Heart right ventricle (tissue), 16 donors: Measurements from ENCODE around the gene CGREF1. TPM values are rescaled to one million over a fixed set of nuclear protein-coding genes. Genes with fewer than 3 reads are reported as not detected.

ENCODE experiments used
- ATAC-seq, 8 donors: fragments of 200-7000 bp; cut with Tn5 transposase; one replicate each; pipeline ENCODE4 v1.9.1; 2020; ENCODE audit warnings: mild to moderate bottlenecking in 8 of 8, moderate library complexity in 8 of 8, moderate number of reproducible peaks in 1 of 8
- DNase-seq, 2 donors: peaks; one replicate each; pipeline ENCODE4 v3.0.0-alpha.2; 2020
- H3K27ac ChIP-seq, 10 donors: fragments of 200-600 bp; sonication (generic) in 2 of 10; one replicate each; pipeline versions ENCODE4 v1.5.0 to v1.8.0; 2020 to 2022; ENCODE audit warnings: mild to moderate bottlenecking in 3 of 10
- H3K27me3 ChIP-seq, 7 donors: fragments of 200-600 bp; one replicate each; pipeline ENCODE4 v1.8.0; 2021 to 2022; ENCODE audit warnings: mild to moderate bottlenecking in 2 of 7
- H3K36me3 ChIP-seq, 9 donors: fragments of 200-600 bp; sonication (generic) in 1 of 9; one replicate each; pipeline versions ENCODE4 v1.5.0 to v1.8.0; 2020 to 2022; ENCODE audit warnings: mild to moderate bottlenecking in 2 of 9
- H3K4me1 ChIP-seq, 9 donors: fragments of 200-600 bp; sonication (generic) in 1 of 9; one replicate each; pipeline versions ENCODE4 v1.5.0 to v1.8.0; 2020 to 2022; ENCODE audit warnings: mild to moderate bottlenecking in 4 of 9
- H3K4me3 ChIP-seq, 10 donors: fragments of 200-600 bp; sonication (generic) in 2 of 10; one replicate each; pipeline versions ENCODE4 v1.5.0 to v1.8.0; 2020 to 2022; ENCODE audit warnings: mild to moderate bottlenecking in 7 of 10, moderate library complexity in 2 of 10
- H3K9me3 ChIP-seq, 11 donors: fragments of 200-600 bp in 10 of 11; sonication (generic) in 2 of 11; one replicate each; pipeline versions ENCODE4 v1.5.0 to v1.8.0; 2013 to 2022; ENCODE audit warnings: mild to moderate bottlenecking in 2 of 11, control low read depth in 1 of 11, moderate library complexity in 1 of 11
- CTCF ChIP-seq, 9 donors: fragments of 200-600 bp; sonication (generic) in 2 of 9; IDR thresholded peaks; one replicate each; pipeline versions ENCODE4 v1.5.0 to v1.8.0; 2021 to 2022; ENCODE audit warnings: antibody characterized with exemption in 9 of 9, mild to moderate bottlenecking in 5 of 9, moderate library complexity in 1 of 9
- WGBS, 2 donors: extraction: QIAGEN DNeasy Blood & Tissue Kit; methylation state at CpG; one replicate each; pipeline ENCODE4 v1.1.7; 2013; ENCODE audit warnings: inconsistent platforms in 1 of 2; 5-methylcytosine and 5-hydroxymethylcytosine counted together
- intact Hi-C, 10 donors: fragments of 100-400 bp; cut with DNase I; formaldehyde crosslinking; loops; one replicate each; pipeline versions ENCODE4 v1.11.1 to v1.14.2; 2022
- polyA plus RNA-seq, 2 donors: library from polyadenylated mRNA; stranded (reverse); fragments of 200-250 nt; gene quantifications; one replicate each; pipeline ENCODE4 v1.2.3, GENCODE V29; 2013
- total RNA-seq, 10 donors: library from RNA; stranded (reverse); fragmentation: NEBNext Ultra II Directional in 3 of 10; extraction: Animal tissue kit (Norgen Biotek cat#: 25700) in 3 of 10; gene quantifications; one replicate each; pipeline versions ENCODE4 v1.2.1 to v1.2.4, GENCODE V29; 2021 to 2023
- donor health status: Arrhythmogenic right ventricular cardiomyopathy.
- donor health status: ischemic (EF 13 %, LVEDD 7.1; RV severe dilation, severe dysfunction).
- donor health status: healthy with polysubstance abuse.
- donor health status: DM: no; HTN: yes; CAD: no.
- donor health status: DM: no; HTN: no; CAD: no.
- donor health status: ischemic (EF 25% LVEDD 6.9; RV normal size, moderate dysfunction).
- donor health status: ischemic (EF 25% LVEDD 5.7; RV mildly dilated, moderate dysfunction).
- donor health status: healthy.
- donor health status: DM: yes; HTN: yes; CAD: no.
- donor health status: Ischemic cardiomyopathy.
- donor health status: ischemic (EF 35%, LVEDD 5.7; RV mildly dilated, moderate dysfunction).
- donor health status: nonischemic (EF 11% LVEDD 7.7; RV severe dilation, severe dysfunction).
- donor health status: DM: yes; HTN: yes; CAD: no.
- donor health status: PGD.
- donor health status: ischemic (EF 29% LVEDD 5.4; RV normal size, mild dysfunction).
- donor health status: nonischemic (EF 23%, LVEDD 6.1; RV moderate dilation, normal function).

The CGREF1 gene
- total and polyA plus RNA-seq, 12 donors, result 0.21 to 1.2 (median 0.68) TPM

GRCh38 chr2:27133195-27133875 is 14.4 kb upstream of the CGREF1 start:
- Histone ChIP-seq H3K4me3 (peak overlapping the region; percentile 85 to 100 (median 94)), H3K27ac (peak overlapping the region in 9 of 10 donors; percentile 86 to 96 (median 91)), H3K4me1 (peaks cover 5 to 19% (median 15%) of the 10 kb centered on the region in 9 donors), H3K36me3 (peaks cover 0 to 43% (median 28%) of the 10 kb centered on the region in 9 donors), H3K9me3 (no peaks in the 10 kb centered on the region), H3K27me3 (no peaks in the 10 kb centered on the region)
- ATAC-seq (no peak), DNase-seq (no peak)
- 41 to 42% methylated on average over 14 of the region's 14 CpGs for WGBS, 2 donors
- no peak for TF ChIP-seq CTCF (IDR thresholded peaks at IDR 0.05)
- intact Hi-C loops, result loop anchor here in 2 of 10 donors (5.0 kb wide), 2 partner anchors 36 to 219 kb away; no protein-coding TSS in a partner anchor

- no peak for ATAC-seq
- Histone ChIP-seq H3K9me3 (no peaks in the 10 kb centered on the region), H3K4me3 (no peak overlapping the region), H3K27ac (no peak overlapping the region), H3K4me1 (peaks cover 5 to 19% (median 16%) of the 10 kb centered on the region in 9 donors), H3K36me3 (peaks cover 0 to 43% (median 28%) of the 10 kb centered on the region in 9 donors), H3K27me3 (no peaks in the 10 kb centered on the region)
- WGBS, 2 donors, result 92 to 93% methylated on average over 11 of the region's 11 CpGs
- no peak for DNase-seq
- intact Hi-C loops, result loop anchor here in 2 of 10 donors (5.0 kb wide), 2 partner anchors 34 to 221 kb away; no protein-coding TSS in a partner anchor
- no peak for TF ChIP-seq CTCF (IDR thresholded peaks at IDR 0.05)
These were observed 12.5 kb upstream of the CGREF1 start for GRCh38 chr2:27131429-27131828.

GRCh38 chr2:27130396-27130795 is 11.5 kb upstream of the CGREF1 start:
- no peak for ATAC-seq
- intact Hi-C loops, result loop anchor here in 2 of 10 donors (5.0 kb wide), 2 partner anchors 33 to 222 kb away; no protein-coding TSS in a partner anchor
- DNase-seq, result no peak
- Histone ChIP-seq H3K27me3 (no peaks in the 10 kb centered on the region), H3K27ac (no peak overlapping the region), H3K9me3 (no peaks in the 10 kb centered on the region), H3K4me3 (no peak overlapping the region), H3K4me1 (peaks cover 5 to 24% (median 17%) of the 10 kb centered on the region in 9 donors), H3K36me3 (peaks cover 0 to 43% (median 28%) of the 10 kb centered on the region in 9 donors)
- no peak for TF ChIP-seq CTCF (IDR thresholded peaks at IDR 0.05)
- 92 to 93% methylated on average over 10 of the region's 10 CpGs for WGBS, 2 donors

GRCh38 chr2:27128668-27129571 is 10.0 kb upstream of the CGREF1 start:
- ATAC-seq, result no peak
- H3K27ac ChIP-seq, result no peak overlapping the region
- H3K4me3 ChIP-seq, result no peak overlapping the region
- H3K27me3 ChIP-seq, result no peaks in the 10 kb centered on the region
- no peak for TF ChIP-seq CTCF (IDR thresholded peaks at IDR 0.05)
- H3K9me3 ChIP-seq, result no peaks in the 10 kb centered on the region
- no peak for DNase-seq
- peaks cover 5 to 23% (median 14%) of the 10 kb centered on the region in 9 donors for H3K4me1 ChIP-seq
- H3K36me3 ChIP-seq, result peaks cover 0 to 43% (median 28%) of the 10 kb centered on the region in 9 donors
- intact Hi-C loops, result no loop called here
- WGBS, 2 donors, result 75 to 80% methylated on average over 11 of the region's 11 CpGs
